Epithelial cell of umbilical artery (primary cell): ENCODE results near the gene ADH1C. TPM values are rescaled to one million over a fixed set of nuclear protein-coding genes. Genes with fewer than 3 reads are reported as not detected.

Experiments used
- total RNA-seq: library from RNA; depleted of rRNA; stranded (reverse); fragments of >200 nt; gene quantifications from 2 replicates; pipeline ENCODE4 v1.2.3, GENCODE V29; 2014

Gene ADH1C
- total RNA-seq: not detected in 2 replicates

GRCh38 chr4:99352602-99353537 is at the start of gene ADH1C:
TSS of gene ADH1C (minus strand) at chr4:99352746. CDS start at chr4:99352675, 71 bp downstream.

GRCh38 chr4:99321241-99322191 is 31.0 kb downstream of the ADH1C start, which contains the start of gene ADH1B:
TSS of gene ADH1B (minus strand) at chr4:99321401. CDS start at chr4:99321331, 70 bp downstream.

GRCh38 chr4:99290848-99291786 is 61.4 kb downstream of the ADH1C start, which contains the start of gene ADH1A:
TSS of gene ADH1A (minus strand) at chr4:99290985. CDS start at chr4:99290914, 71 bp downstream.

Other genes with a start within 250 kb of the ADH1C start
- gene ADH4, start 208.4 kb downstream of the ADH1C start, total RNA-seq: not detected in 2 replicates
- gene ADH6, start 133.5 kb downstream of the ADH1C start, total RNA-seq: not detected in 2 replicates
- gene ADH1A, start 61.8 kb downstream of the ADH1C start, total RNA-seq: not detected in 2 replicates
- 0.65 and 1.2 TPM in 2 replicates for gene ADH1B, start 31.3 kb downstream of the ADH1C start, total RNA-seq
- not detected in 2 replicates for gene ADH7, start 82.6 kb upstream of the ADH1C start, total RNA-seq
- not detected in 2 replicates for gene C4orf17, start 158.3 kb upstream of the ADH1C start, total RNA-seq
- gene TRMT10A, start 211.3 kb upstream of the ADH1C start, total RNA-seq: 9.7 and 9.9 TPM in 2 replicates
- gene MTTP, start 222.1 kb upstream of the ADH1C start, total RNA-seq: 0.65 TPM in 1 of 2 replicates, not detected in the other